IPS-NIHi7 (cell line): ENCODE data around the gene TRPM6.

Experiments
- DNase-seq: peaks from one replicate; pipeline ENCODE4 v3.0.0; 2012; ENCODE audit warnings: mixed read lengths; ENCODE audit errors: extremely low spot score

The TRPM6 gene

GRCh38 chr9:74718709-74719108 is 169.0 kb downstream of the TRPM6 start:
- no peak for DNase-seq

- no peak for DNase-seq
These were observed 176.4 kb downstream of the TRPM6 start for GRCh38 chr9:74711341-74711740.

DNA sequence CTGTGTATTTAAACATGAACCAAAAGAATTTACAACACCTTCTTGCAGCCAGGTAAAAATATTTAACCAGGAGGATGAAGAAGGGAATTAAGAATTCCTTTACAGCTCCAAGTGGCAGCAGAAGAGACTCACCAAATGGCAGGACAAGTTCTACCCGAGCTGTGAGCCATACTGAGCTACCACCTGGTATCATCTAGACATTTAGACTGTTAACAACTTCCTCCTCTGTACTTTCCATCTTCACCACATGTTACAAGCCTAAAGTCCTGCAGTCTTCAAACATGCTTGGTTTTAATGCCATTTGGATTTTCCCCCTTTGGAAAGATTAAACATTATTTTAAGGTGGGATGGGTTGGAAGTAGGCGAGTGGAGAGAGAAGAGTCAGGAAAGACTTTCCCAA is 190.2 kb downstream of the TRPM6 start:
- no peak for DNase-seq

GRCh38 chr9:74696520-74696919 is 191.2 kb downstream of the TRPM6 start:
- DNase-seq: no peak

GRCh38 chr9:74691058-74691457 is 196.7 kb downstream of the TRPM6 start:
- no peak for DNase-seq

DNA sequence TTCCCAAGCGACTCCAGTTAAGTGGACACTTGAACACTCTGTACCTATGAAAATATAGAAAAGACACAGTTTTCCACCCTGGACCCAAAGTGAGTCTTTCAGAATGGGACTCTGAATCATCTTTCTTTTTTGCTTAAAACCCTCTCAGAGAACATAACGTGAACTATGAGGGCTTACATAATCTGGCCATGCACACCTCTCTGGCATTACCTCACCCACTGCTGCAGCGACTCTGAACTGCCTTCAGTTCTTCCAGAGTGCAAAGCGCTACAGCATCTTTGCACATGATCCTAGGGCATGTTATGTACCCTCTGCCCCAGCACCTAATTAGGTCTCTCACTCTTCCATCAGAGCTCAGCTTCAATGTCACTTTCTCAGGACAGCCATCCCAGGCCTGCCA is 204.4 kb downstream of the TRPM6 start:
- DNase-seq: no peak

- no peak for DNase-seq
These were observed 205.8 kb downstream of the TRPM6 start for GRCh38 chr9:74681906-74682305.

GRCh38 chr9:74674077-74674476 is 213.6 kb downstream of the TRPM6 start:
- no peak for DNase-seq
